ENCODE data around the gene GRHL1. TPM values are rescaled to one million over a fixed set of nuclear protein-coding genes. Genes with fewer than 3 reads are reported as not detected.

Gene GRHL1
- total and polyA plus RNA-seq, 9 of the 15 experiments (the other 6 are each of a cell fraction or from before 2014, with no cell fraction given) = 1.7 to 6.1 (median 4.7) TPM

GRCh38 chr2:10028988-10029874, 77.7 kb downstream of the GRHL1 start (continued):
- TF ChIP-seq ZNF518B (CRISPR knock-in tag; IDR thresholded peaks at IDR 0.05) (no peak), ARID2 (IDR thresholded peaks at IDR 0.05) (no peak), ELF4 (CRISPR knock-in tag; IDR thresholded peaks at IDR 0.05) (no peak), ZNF121 (CRISPR knock-in tag; conservative IDR thresholded peaks at IDR 0.05) (no peak), ZNF212 (CRISPR knock-in tag; IDR thresholded peaks at IDR 0.05) (no peak), FOSL1 (tag; conservative IDR thresholded peaks at IDR 0.05) (no peak; the same call in 1 of the 2 replicates), RCOR1 (IDR thresholded peaks at IDR 0.05; ENCODE audit: borderline replicate concordance in 1 of 2, low read depth in 2 of 2, low read length in 2 of 2) (peak in 1 of 2 experiments; percentile 54; a peak in 2 of 4 replicates), TEAD4 (IDR thresholded peaks at IDR 0.05; ENCODE audit: low read length) (peak; percentile 64), TEAD4 (CRISPR knock-in tag; IDR thresholded peaks at IDR 0.05; ENCODE audit: borderline replicate concordance) (no peak)

Data from K562 (cell line).